NCI-H2029 treated with DMSO at 0.1 percent for 48 hours (cell line): ENCODE data around the gene SMAD6.

Source experiments
- DNase-seq: peaks from one replicate; lab custom pipeline; 2025; lab: John Stamatoyannopoulos, UW

SMAD6 gene

DNA sequence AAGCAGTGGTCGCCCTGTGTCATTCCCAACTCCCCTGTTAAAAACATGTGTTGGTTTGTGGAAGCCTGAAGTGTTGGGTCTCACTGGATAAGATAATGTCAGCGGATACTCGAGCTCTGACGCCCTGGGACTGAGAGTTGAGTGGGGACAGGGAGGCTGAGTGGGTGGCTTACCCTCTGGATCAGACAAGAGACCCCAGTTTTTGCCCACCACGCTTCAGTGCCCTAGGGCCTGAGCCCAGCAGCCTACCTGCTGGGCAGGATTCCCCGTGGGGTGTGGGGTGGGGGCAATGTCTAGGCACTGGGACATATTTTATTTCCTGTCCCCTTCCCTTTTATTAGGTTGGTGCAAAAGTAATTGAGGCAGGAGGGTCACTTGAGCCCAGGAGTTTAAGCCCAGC lies 75.0 kb downstream of the SMAD6 start:
- no peak for DNase-seq

DNA sequence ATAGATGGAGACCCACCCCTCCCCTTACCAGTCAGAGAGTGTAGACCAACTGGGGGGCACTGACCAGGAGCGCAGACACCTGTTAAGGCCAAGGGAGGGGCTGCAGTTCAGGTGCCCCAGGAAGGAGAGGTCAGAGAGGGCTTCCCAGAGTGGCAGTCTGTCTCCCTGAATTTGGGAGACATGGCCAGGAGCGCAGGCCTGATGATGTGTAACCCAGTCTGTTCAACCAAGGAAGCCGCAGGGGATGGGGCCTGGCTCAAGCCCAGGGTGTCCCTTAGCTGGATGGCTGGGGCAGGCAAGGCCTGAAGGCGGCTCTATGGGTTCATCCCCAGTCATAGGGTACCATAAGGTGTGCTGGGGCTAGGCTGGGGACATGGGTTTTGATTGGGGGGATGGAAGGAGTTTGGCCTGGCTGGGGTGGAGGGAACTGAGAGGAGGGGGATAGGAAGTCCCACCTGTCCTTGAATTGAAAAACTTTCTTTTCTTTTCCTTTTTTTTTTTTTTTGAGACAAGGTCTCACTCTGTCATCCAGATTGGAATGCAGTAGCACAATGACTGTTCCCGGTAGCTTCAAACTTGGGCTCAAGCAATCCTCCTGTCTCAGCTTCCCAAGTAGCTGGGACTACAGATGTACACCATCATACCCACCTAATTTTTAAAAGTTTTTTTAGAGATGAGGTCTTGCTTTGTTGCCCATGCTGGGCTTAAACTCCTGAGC lies 75.7 kb downstream of the SMAD6 start:
- no peak for DNase-seq

DNA sequence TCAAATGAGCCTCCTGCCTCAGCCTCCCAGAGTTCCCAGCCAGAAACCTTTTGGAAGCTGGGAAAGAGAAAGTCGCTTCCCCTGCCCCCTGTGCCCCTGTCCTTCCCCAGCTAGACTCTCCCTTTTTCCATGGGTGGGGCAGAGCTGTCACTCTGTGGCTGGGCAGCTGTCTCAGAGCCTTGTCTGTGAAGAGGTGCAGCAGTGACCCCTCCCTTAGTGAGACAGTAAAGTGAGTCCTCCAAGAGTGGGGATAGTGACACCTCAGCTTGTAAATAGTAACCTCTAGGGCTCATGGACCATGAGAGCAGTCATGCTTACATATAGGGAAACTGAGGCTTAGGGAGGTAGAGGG lies 76.3 kb downstream of the SMAD6 start:
- DNase-seq = no peak

DNA sequence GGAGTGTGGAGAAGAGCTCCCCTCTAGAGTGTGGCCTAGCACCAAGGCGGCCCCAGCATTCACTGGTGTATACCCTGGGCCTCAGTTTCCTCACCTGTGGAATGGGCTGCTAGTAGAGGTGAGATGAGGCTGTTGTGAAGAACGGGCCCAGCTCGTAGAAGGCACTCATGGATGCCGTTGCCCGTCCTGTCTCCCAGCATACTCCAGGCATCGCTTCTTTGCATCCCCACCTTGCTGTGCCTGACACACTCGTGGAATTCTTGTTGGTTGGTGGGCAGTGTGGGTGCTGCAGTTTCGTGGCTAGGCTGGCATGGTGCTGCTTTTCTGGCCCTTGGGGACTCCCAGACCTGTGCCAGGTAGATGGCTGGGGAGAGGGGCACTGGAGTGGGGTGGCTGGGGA lies 76.7 kb downstream of the SMAD6 start:
- DNase-seq = no peak

DNA sequence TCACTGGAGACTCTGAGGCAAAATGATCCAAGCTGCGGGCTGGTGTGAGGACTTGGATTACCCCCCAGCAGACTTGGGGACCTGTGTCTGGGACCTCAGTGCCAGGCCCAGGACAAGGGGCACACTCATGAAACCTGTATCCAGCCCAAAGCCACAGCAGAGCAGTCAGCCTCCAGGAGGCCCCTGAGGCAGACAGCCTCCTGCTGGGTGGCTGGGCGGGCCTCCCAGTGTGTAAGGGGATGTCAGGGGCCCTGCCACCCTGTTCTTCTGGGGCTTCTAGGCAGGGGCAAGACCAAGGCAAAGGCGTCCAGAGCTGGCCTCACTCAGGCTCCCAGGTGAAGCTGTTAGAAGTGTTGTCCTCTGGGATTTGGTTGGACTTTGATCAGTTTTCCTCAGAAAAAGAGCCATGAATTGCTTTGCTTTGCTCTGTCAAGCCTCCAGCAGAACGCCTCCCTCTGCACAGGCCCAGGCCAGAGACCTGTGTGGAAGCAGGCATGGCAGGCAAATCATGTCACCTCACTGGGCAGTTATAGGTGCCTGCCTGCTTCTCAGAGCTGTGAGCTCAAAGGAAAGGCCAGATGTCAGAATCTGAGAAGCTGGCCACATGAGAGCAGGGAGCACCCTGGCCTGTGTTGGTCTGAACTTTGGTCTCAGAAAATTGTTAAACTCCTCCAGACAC lies 77.4 kb downstream of the SMAD6 start:
- no peak for DNase-seq

DNA sequence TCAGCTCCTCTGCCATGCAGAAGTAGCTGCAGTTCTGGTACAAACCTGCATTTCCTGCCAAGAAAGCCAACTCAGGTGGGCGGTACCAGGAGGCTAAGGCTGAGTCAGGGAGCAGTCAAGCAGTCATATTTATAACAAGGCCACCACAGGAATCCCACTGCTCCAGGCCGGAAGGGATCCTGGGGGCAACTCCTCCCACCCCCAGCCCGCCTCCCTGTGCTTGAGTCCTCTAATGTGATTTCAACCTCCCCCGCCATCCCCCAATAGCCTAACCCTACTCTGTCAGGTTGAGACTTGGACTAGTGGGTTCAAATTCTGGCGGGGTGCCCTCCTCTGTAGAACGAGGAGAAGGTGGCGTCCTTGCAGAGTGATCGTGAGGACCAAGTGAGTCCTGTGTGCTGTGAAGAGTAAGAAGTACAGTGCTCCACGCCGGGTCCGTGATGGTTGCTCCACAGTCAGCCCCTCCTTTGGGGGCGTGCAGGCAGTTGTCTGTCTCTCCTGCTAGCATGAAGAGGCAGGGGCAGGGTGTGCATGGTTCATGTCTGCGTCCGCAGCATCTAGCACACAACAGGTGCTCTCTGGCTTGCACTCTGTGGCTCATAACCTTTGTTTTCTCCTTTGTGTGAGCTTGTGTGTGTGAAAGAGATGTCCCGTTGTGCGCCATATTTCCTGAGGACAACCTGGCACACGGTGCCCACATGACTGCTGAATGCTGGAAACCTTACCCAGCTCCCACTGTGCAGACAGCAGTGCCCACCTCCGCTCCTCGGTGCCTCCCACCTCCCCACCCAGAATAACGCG lies 78.3 kb downstream of the SMAD6 start:
- DNase-seq = no peak

DNA sequence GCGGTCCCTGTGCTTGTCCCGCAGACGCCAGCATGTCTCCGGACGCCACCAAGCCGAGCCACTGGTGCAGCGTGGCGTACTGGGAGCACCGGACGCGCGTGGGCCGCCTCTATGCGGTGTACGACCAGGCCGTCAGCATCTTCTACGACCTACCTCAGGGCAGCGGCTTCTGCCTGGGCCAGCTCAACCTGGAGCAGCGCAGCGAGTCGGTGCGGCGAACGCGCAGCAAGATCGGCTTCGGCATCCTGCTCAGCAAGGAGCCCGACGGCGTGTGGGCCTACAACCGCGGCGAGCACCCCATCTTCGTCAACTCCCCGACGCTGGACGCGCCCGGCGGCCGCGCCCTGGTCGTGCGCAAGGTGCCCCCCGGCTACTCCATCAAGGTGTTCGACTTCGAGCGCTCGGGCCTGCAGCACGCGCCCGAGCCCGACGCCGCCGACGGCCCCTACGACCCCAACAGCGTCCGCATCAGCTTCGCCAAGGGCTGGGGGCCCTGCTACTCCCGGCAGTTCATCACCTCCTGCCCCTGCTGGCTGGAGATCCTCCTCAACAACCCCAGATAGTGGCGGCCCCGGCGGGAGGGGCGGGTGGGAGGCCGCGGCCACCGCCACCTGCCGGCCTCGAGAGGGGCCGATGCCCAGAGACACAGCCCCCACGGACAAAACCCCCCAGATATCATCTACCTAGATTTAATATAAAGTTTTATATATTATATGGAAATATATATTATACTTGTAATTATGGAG lies 79.1 kb downstream of the SMAD6 start:
- DNase-seq = no peak

DNA sequence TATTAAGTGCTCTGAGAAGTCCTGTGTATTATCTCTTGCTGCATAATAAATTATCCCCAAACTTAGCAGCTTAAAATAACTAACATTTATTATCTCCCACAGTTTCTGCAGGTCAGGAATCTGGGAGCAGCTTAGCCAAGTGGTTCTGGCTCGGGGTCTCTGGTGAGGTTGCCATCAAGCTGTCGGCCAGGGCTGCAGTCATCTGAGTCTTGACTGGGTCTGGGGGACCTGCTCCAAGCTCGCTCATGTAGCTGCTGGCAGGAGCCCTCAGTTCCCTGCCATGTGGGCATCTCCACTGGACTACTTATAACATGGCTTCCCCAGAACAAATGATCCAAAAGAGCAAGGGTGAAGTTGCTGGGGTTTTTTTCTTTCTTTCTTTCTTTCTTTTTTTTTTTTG lies 80.7 kb downstream of the SMAD6 start:
- no peak for DNase-seq

DNA sequence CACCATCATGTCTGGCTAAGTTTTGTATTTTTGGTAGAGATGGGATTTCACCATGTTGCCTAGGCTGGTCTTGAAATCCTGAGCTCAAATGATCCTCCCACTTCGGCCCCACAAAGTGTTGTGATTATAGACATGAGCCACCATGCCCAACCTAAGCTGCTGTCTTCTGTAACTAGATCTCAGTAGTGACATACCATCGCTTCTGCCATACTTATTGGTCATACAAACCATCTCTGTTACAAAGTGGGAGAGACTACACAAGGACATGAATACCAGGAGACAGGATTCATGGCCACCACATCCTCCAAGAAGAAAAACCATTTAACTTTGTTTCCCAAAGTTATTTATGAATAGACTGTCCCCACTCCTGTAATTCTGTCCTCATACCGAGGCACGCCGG lies 81.3 kb downstream of the SMAD6 start:
- no peak for DNase-seq

DNA sequence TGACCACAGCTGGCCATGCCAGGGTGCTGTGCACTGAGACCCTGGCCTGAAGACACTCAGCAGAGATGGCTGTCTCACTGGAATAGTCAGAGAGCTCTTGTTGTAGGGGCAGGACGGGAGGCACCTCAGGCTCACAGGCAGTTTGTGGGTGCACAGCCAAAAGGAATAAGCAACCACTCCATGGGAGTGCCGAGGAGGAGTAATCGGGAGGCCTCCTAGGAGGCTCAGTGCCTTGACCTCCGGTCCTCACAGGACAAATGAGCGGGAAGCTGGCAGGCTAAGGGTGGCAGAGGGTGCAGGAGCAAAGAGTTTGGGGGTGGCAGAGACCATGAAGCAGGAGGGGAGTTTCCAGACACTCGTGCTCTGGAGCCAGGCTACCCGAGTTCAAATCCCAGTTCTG lies 81.7 kb downstream of the SMAD6 start:
- no peak for DNase-seq

DNA sequence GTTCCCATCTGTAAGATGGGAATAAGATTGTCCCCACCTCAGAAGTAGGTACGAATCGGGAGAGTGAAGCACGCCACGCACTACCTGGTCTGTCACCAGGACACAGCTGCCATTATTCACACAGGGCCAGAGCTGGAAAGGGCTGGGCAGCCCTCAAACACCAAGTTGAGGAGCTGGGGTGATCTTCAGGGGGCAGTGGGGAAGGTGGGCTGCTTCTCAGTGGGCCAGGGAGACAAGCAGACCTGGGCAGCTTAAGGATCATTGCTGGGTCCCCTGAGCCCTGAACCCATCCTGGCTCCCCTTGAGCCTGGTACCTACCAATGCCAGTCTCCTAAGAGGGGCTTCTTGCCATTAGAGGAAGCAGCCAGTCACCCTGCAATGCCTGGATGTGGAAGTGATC lies 82.1 kb downstream of the SMAD6 start:
- DNase-seq = no peak

DNA sequence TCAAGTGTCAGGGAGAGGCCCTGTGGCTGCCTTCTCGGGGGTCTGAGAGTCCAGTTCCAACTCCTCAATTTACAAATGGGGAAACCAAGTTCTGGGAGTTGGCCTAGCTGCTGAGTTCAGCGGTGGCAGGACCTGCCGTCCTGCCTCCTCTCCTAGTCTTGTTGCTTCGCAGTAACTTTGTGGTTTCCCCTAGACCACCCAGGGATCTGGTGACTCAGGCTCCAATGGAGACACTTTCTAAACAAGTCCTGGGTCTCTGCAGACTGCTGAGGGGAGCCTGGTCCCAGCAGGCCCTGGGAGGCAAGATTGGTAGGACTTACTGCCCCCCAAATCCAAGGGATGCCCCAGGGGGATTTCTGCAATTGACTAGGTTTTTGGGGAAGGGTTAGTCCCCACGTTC lies 83.6 kb downstream of the SMAD6 start:
- DNase-seq = no peak

DNA sequence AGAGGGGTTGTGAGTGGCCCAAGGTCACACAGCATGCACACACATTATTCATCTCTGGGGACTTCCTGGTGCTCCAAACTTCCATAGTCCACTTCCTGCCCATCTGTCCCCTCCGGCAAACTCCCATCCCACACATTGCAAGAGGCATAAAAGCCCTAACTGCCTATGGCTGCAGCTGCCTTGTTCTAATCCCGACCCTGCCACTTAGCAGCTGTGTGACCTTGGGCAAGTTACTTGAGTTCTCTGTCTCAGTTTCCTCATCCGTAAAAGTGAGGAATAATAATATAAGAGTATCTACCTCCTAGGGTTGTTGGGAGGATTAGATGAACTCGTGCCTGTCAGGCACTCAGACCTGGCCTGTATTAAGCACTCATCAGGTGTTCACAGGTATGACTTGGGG lies 84.2 kb downstream of the SMAD6 start:
- no peak for DNase-seq

DNA sequence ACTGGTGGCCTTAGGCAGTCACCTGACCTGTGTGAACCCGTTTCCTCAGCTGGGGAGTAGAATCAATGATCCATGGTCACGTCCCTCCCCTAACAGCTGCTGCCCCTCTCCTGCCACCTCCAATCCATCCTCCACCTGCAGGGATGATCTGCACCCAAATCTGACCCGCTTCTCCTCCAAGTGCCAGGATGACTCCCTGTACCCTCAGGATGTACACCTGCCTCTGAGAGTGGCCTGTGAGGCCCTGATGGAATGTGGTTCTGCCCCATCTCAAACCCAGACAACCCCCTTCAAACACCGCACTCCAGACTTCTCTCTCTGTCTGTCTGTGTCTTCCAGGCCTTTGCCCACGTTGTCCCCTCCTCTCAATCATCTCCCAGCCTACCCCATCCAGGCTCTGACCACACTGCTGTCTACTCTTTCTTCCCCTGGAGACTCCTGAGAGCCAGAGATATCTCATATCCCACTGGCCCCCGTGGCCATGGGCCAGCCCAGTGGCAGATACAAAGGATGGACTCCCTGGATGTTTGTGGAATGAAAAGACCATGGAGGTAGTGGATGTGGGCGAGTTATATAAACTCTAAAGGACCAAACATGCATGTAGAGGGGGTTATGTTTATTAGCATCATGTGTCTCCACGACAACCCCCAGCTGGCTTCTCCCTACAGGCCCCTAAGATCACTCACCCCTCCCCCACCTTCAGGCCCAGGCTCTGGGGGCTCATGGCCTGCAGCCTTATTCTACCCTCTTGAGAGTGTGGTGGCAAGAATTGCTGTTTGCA lies 84.9 kb downstream of the SMAD6 start:
- no peak for DNase-seq

DNA sequence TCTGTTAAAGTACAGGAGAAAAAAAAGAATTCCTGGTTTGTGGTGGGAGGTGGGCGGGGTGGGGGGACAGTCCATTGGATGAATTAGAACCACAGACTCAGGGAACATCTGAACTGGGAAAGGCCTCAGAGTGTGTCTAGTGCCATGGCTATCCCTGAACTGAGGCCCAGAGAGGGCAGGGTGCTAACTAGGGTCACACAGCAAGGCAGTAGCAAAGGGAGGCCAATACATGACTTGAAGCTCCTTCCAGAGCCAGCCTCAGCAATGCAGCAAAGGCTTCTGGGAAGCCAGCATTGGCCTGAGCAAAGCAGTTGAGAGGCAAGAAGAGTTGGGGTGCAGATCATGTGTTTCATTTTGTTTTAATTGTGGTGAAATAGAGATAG lies 85.4 kb downstream of the SMAD6 start:
- no peak for DNase-seq

DNA sequence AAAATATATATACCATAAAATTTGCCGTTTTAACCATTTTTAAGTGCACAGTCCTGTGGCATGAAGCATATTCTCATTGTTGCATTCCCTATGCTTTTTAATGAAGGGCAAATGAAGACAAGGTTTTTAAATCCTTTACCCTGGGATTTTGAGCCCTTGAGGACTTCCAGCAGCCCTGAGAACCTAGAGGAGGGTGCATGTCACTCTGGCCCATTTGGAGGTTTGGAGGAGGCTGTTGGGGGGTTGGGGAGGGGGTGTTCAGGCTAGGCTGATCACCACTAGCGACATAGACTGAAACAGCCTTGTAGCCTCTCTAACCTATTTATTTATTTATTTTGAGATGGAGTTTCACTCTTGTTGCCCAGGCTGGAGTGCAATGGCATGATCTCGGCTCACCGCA lies 86.0 kb downstream of the SMAD6 start:
- DNase-seq = no peak

DNA sequence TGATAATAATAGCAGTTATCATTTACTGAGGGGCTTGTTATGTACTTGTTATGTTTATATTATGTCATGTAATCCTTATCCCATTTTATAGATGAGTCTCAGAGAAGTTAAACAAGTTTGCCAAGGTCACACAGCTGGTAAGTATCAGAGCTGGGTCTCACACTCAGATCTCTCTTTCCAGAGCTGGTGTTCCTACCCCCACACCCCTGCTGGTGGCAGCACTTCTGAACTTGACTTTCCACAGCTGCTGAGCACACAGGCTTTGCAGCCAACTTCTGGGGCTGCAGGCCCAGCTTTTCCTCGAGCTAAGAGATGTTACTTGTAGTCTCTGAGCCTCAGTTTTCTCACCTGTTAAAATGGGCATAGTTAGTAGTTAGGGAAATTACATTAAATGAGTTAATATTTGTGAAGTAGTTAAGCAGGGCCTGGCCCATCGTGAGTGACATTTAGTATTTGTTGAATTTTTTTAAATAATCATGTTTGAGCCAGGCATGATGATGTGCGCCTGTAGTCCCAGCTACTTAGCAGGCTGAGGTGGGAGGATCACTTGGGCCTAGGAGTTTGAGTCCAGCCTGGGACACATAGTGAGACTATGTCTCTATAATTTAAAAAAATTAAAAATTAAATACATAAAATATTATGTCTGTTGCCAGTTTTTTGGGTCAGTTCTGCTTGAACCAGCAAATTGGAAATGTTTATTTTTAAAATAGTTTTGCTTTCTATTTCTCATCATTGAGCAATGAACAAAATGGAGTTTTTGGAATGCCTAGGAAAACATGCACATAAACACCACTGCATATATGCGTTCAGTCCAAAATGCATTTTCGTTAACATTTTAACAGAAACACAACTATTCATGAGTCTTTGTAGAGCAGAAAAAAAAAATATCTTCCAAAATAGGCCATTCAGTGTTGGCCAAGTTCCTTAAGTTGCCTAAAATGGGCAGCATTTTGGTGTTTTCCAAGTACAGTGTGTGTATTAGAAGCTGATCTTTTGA lies 87.3 kb downstream of the SMAD6 start:
- DNase-seq = no peak

DNA sequence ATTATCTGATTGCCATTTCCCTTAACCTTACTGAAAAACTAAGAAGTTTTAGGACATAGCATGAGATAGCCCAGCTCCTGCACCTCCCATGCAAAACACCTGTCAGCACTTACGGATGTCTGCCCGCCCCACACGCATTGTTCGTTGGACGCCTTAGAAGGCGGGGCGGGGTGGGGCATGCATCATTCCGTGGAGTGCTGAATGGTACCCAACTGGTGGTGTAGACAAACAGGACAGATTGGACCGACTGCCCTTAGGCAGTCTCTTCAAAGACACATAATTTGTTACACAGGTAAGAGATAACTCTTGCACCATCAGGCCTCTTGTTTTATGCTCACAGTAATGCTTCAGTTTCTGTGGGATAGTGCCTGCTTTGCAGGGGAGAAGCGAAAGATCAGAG lies 93.8 kb downstream of the SMAD6 start:
- DNase-seq = no peak

DNA sequence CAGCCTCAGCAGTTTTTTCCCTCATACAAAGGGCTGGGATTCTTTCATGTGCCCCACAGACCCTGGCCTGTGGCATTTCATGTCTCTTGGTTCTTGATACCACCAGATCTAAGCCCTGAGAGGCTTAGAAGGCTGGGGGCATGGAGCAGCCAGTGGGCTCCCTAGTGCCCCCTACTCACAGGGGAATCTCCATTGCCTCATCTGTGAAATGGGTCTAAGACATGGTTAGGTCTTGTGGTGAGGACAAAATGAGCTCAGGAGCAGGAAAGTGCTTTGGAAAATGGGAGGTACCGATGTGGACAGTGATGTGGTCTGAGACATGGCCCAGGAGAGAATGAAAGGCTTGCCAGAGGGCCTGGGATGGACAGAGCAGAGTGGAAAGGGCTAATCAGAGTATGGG lies 94.3 kb downstream of the SMAD6 start:
- no peak for DNase-seq

DNA sequence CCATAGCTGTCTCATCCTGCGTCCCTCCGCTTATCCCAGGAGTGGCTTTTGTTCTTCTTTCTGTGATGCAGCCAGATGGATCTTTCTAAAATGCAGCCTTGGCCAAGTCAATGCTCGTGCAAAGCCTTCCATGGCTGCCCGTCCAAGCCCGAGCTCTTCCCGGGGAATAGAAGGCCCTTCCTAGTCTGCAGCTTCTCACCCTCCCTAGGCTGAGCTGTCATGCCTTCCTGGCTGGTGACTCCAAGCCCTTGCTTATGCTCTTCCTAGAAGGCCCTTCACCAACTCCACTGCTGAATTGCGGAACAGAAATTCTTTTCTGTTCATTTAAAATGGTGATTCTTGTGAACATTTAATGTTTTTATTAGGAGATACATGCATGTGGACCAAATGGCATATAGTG lies 95.9 kb downstream of the SMAD6 start:
- DNase-seq = no peak
